MCF 10A (cell line): ENCODE results near the gene KIF2A. TPM values are rescaled to one million over a fixed set of nuclear protein-coding genes. Genes with fewer than 3 reads are reported as not detected.

Experiments used
- BruUV-seq: library from RNA; stranded (reverse); fragments of 400-500 nt; replicated peaks from 2 replicates; lab custom pipeline; 2021; lab: Mats Ljungman, UMichigan
- CTCF ChIA-PET: fragments of 300-600 bp; sonication (Branson Sonifier 250); formaldehyde crosslinking; extraction: SDS; loops from one replicate; lab custom pipeline; 2021; ENCODE audit warnings: antibody characterized with exemption, inconsistent platforms; lab: Yijun Ruan, JAX
- POLR2A ChIA-PET: fragments of 300-600, 350-650 bp; sonication (Branson Sonifier 250); formaldehyde crosslinking; extraction: SDS; loops from one replicate; lab custom pipeline; 2020; ENCODE audit warnings: antibody characterized with exemption, inconsistent platforms; lab: Yijun Ruan, JAX
- DNase-seq: peaks from one replicate; pipeline ENCODE4 v3.0.0-alpha.2; 2018; ENCODE audit not compliant: unreplicated experiment
- H3K27ac Mint-ChIP-seq: one replicate; pipeline ENCODE4 v1.8.0; 2022; ENCODE audit warnings: mild to moderate bottlenecking, low read depth, mixed read lengths; ENCODE audit not compliant: unreplicated experiment
- H3K27me3 Mint-ChIP-seq: one replicate; pipeline ENCODE4 v1.8.0; 2022; ENCODE audit warnings: mixed read lengths; ENCODE audit not compliant: insufficient read depth, unreplicated experiment
- H3K36me3 Mint-ChIP-seq: one replicate; pipeline ENCODE4 v1.8.0; 2022; ENCODE audit warnings: mild to moderate bottlenecking, moderate library complexity, mixed read lengths; ENCODE audit not compliant: insufficient read depth, unreplicated experiment
- H3K4me1 Mint-ChIP-seq: one replicate; pipeline ENCODE4 v1.8.0; 2022; ENCODE audit warnings: mixed read lengths; ENCODE audit not compliant: insufficient read depth, unreplicated experiment
- H3K4me3 Mint-ChIP-seq: one replicate; pipeline ENCODE4 v1.8.0; 2022; ENCODE audit warnings: mild to moderate bottlenecking, moderate library complexity, mixed read lengths; ENCODE audit not compliant: unreplicated experiment
- H3K9me3 Mint-ChIP-seq: one replicate; pipeline ENCODE4 v1.8.0; 2022; ENCODE audit warnings: mixed read lengths; ENCODE audit not compliant: unreplicated experiment
- intact Hi-C: fragments of 100-400 bp; cut with micrococcal nuclease; formaldehyde crosslinking; loops from 2 replicates; pipeline ENCODE4 v1.14.1; 2022
- total RNA-seq: library from RNA; stranded (reverse); gene quantifications from 2 replicates; pipeline ENCODE4 v1.2.3, GENCODE V29; 2022
- TF ChIP-seq, protein P1 (sequence below): fragments of 200-600 bp; IDR thresholded peaks from one replicate; pipeline ENCODE4 v1.8.0; 2022; ENCODE audit warnings: antibody characterized with exemption, mild to moderate bottlenecking; ENCODE audit not compliant: unreplicated experiment

KIF2A gene
- total RNA-seq, 1 experiment from 2014 or later = 61.0 TPM

DNA sequence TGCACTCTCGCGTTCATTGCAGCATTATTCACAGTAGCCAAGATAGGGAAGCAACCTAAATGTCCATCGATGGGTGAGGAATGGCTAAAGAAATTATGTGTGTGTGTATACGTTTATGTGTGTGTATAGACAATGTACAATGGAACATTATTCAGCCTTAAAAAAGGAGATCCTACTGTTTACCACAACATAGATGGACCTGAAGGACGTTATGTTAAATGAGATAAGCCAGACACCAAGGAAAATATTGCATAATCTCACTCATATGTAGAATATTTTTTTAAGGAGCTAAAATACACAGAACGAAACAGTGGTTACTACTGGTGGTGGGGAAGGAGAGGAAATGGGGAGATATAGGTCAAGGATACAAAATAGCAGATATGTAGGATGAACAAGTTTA is 2.4 kb downstream of the KIF2A start:
- H3K9me3 Mint-ChIP-seq = no peaks in the 10 kb centered on the region
- POLR2A ChIA-PET = interaction anchor here (0.8 to 2.3 kb wide), 6 partner anchors 7 to 95 kb away, joined by 4 to 9 read pairs (median 5); partner anchors contain the start of gene DIMT1
- no peak for DNase-seq
- CTCF ChIA-PET = interaction anchor here (0.6 to 3.5 kb wide), 5 partner anchors 24 to 84 kb away, joined by 3 to 11 read pairs (median 4); no protein-coding TSS in a partner anchor
- intact Hi-C loops = loop anchor here (5.0 to 10.0 kb wide), 2 partner anchors 44 to 84 kb away; no protein-coding TSS in a partner anchor
- H3K4me3 Mint-ChIP-seq = peak overlapping the region; percentile 91
- TF ChIP-seq, protein P1, sequence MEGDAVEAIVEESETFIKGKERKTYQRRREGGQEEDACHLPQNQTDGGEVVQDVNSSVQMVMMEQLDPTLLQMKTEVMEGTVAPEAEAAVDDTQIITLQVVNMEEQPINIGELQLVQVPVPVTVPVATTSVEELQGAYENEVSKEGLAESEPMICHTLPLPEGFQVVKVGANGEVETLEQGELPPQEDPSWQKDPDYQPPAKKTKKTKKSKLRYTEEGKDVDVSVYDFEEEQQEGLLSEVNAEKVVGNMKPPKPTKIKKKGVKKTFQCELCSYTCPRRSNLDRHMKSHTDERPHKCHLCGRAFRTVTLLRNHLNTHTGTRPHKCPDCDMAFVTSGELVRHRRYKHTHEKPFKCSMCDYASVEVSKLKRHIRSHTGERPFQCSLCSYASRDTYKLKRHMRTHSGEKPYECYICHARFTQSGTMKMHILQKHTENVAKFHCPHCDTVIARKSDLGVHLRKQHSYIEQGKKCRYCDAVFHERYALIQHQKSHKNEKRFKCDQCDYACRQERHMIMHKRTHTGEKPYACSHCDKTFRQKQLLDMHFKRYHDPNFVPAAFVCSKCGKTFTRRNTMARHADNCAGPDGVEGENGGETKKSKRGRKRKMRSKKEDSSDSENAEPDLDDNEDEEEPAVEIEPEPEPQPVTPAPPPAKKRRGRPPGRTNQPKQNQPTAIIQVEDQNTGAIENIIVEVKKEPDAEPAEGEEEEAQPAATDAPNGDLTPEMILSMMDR = no peak
- H3K27me3 Mint-ChIP-seq = no peaks in the 10 kb centered on the region
- H3K4me1 Mint-ChIP-seq = peaks cover 37% of the 10 kb centered on the region
- no peak overlapping the region for H3K27ac Mint-ChIP-seq
- no TSS peak for BruUV-seq
- no peaks in the 10 kb centered on the region for H3K36me3 Mint-ChIP-seq

DNA sequence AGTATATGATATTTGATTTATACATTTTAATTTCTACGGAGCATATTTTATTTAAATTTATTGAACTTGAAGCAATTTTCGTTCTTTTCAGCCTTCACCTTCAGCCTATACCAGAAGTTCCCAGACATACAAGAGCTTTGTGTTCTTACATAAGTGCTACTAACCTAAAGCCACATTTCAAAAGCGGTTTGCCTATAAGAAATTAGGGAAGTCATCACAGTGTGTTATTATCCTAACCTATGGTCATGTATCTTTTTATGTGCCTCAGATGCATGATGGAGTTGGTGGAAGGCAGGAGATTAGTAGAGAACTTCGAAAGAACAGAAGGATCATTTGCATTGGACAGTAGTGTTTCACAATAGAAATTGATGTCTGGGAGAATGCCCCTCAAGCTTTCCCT is 3.1 kb downstream of the KIF2A start:
- ChIA-PET CTCF (interaction anchor here (0.6 to 3.5 kb wide), 3 partner anchors 30 to 85 kb away, joined by 4 to 11 read pairs (median 5); no protein-coding TSS in a partner anchor), POLR2A (interaction anchor here (0.5 to 2.3 kb wide), 6 partner anchors 9 to 917 kb away, joined by 3 to 9 read pairs (median 5); partner anchors contain the start of gene DIMT1)
- Mint-ChIP-seq H3K27ac (no peak overlapping the region), H3K4me1 (peaks cover 37% of the 10 kb centered on the region), H3K36me3 (no peaks in the 10 kb centered on the region), H3K27me3 (no peaks in the 10 kb centered on the region), H3K9me3 (no peaks in the 10 kb centered on the region), H3K4me3 (no peak overlapping the region)
- intact Hi-C loops = loop anchor here (5.0 to 10.0 kb wide), 2 partner anchors 43 to 84 kb away; no protein-coding TSS in a partner anchor
- BruUV-seq = no TSS peak
- TF ChIP-seq, protein P1 = no peak
- DNase-seq = no peak

DNA sequence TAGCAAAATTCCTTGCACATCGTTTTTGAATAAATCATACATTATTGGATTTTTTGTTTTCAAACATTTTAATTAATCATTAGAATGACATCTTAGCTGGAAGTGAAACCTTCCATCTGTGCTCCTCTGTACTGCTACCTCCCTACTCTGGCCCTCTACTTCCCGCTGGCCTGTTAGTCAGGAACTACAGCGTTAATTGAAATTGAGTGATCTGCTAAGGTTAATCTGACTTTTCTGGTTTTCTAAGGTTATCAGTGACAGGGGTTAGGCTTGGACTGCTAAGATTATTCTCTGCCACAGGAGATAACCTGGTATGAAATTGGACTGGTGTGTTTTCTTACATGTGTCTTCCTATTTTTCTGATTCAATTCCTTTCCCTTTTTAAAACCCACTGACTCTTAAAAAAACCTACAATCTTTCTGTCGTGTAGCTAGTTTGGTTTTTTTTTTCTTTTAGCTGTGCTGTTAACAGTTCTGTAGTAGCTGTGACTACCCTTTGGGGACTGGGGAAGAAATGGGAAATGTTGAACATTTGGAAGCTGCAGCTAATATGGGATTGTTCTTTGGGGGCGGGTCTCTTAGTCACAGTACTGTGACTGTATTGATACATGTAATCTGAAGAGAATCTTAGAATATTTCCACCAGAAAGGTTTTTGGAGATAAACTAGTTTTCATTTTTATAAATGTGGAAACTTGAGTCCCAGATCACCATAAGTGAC is 4.6 kb downstream of the KIF2A start:
- ChIA-PET POLR2A (interaction anchor here (0.9 to 1.9 kb wide), 4 partner anchors 23 to 72 kb away, joined by 3 to 6 read pairs (median 3); no protein-coding TSS in a partner anchor), CTCF (interaction anchor here (0.7 kb wide), 2 partner anchors 129 to 906 kb away, joined by 3 read pairs; no protein-coding TSS in a partner anchor)
- Mint-ChIP-seq H3K27me3 (no peaks in the 10 kb centered on the region), H3K27ac (peak overlapping the region; percentile 59), H3K4me3 (no peak overlapping the region), H3K4me1 (peaks cover 42% of the 10 kb centered on the region), H3K36me3 (no peaks in the 10 kb centered on the region), H3K9me3 (no peaks in the 10 kb centered on the region)
- TF ChIP-seq, protein P1 = no peak
- DNase-seq = no peak
- intact Hi-C loops = no loop called here
- no TSS peak for BruUV-seq

DNA sequence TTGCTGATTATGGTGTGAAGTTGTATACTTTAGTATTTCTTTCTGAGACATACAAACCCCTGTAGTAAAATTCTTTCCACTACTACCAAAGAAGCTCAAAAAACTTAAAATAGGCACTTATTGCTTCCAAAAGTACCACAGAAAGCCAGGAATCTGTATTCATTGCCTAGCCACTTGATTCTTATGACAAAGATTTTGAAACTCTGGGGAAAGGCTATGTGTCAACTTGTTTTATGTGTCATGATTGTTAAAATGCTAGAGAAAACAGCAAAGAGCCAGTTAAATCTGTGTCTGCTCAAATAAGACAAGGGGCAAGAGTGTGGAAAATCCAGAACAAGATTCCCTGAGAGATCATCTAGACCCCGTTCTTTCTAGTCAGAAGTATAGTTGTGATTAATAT is 6.0 kb downstream of the KIF2A start:
- CTCF ChIA-PET = interaction anchor here (1.0 to 2.2 kb wide), 2 partner anchors 32 to 47 kb away, joined by 3 to 8 read pairs; no protein-coding TSS in a partner anchor
- peaks cover 45% of the 10 kb centered on the region for H3K4me1 Mint-ChIP-seq

More for the DNA sequence above, 6.0 kb downstream of the KIF2A start:
- Mint-ChIP-seq H3K9me3 (no peaks in the 10 kb centered on the region), H3K27me3 (no peaks in the 10 kb centered on the region), H3K36me3 (no peaks in the 10 kb centered on the region), H3K27ac (peak overlapping the region; percentile 83), H3K4me3 (no peak overlapping the region)
- BruUV-seq = no TSS peak
- TF ChIP-seq, protein P1 = no peak
- intact Hi-C loops = no loop called here
- DNase-seq = peak; percentile 16
- POLR2A ChIA-PET = interaction anchor here (1.8 kb wide), 1 partner anchor 31 kb away, joined by 7 read pairs; no protein-coding TSS in a partner anchor
